GM21717 (cell line): Measurements from ENCODE around the gene OLFML2A.
"Not testable (repeated sequence)": the region's sequence is repeated elsewhere in the genome, so short reads cannot be mapped to it uniquely, and the experiment has no call there.

Experiments
- ATAC-seq: cut with Tn5 transposase; IDR thresholded peaks from one replicate; pipeline ENCODE4 v1.9.1; 2021; ENCODE audit warnings: mild to moderate bottlenecking, moderate library complexity; ENCODE audit not compliant: unreplicated experiment

Gene OLFML2A

DNA sequence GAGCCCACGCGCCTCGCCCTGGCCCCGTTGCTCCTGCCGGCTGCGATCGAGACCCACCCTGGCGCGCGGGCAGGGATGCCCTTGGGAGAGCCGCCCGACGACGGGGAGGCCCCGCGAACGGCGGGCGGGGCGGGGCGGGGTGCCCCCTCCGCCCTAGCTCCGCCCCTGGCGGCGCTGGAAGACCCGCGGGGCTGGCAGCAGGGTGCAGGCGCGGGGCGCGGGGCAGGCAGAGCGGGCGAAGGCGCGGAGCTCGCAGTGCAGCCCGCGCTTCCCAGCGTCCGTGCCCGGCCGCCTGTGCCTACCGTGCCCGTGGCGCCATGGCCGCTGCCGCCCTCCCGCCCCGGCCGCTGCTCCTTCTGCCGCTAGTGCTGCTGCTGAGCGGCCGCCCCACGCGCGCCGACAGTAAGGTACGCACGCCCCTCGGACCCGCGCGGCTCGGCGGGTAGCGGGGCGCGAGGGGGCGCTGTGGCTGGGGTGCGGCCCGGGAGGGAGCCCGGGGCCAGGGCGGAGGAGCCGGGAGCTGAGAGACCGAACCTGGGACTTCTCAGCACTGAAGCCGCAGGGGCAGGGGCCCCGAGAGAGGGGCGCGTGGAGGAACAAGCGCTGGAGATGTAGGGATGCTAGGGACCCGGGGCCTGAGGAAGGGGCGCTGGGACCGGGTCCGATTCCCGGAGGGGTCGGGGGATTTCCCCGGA lies at the start of gene OLFML2A:
Gene OLFML2A (plus strand): TSS at position 180 of the 695 bp plus-strand sequence. CDS start 138 bp downstream, at position 318.
- no peak for ATAC-seq

DNA sequence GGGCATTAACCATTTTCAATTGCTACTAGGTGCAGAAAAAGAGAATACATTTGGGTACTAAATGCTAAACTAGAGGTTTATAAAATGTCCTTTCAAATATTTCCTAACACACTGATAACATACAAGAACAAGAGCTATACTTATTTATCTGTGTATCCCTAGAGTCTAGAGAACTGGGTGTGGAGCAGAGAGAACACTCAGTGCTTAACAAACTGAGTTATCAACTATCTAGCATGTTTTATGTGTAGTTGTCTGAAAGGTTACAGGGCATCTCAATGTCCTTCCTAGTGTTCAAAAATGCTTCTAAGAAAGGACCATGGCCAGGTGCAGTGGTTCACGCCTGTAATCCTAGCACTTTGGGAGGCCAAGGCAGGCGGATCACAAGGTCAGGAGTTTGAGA lies 46.2 kb upstream of the OLFML2A start:
- ATAC-seq = no peak

DNA sequence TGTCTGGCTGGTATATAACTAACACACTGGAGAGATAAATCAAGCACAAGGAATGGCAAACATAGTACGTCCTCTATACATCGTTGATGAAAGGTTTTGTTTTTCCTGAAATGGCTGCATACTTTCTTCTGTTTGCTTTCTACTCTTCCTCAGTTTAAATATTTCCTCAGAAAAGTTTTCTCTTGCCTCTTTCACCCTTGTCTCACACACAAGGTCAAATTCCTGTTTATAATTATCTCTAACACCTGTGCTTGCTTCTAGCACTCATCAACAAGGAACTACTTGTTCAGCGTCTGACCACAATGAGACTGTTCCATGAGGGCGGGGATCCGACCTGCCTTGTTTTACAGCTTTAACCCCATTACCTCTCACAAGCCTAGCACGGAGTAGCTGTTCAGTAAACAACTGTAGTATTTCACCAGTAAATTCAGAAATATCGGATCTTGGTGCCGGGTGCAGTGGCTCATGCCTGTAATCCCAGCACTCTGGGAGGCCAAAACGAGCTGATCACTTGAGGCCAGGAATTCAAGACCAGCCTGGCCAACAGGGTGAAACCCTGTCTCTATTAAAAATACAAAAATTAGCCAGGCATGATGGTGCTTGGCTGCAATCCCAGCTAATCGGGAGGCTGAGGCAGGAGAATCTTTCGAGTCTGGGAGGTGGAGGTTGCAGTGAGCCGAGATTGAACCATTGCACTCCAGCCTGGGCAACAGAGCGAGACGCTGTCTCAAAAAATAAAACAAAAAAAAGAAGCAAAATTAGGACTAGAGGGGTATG lies 42.8 kb upstream of the OLFML2A start:
- no peak for ATAC-seq

DNA sequence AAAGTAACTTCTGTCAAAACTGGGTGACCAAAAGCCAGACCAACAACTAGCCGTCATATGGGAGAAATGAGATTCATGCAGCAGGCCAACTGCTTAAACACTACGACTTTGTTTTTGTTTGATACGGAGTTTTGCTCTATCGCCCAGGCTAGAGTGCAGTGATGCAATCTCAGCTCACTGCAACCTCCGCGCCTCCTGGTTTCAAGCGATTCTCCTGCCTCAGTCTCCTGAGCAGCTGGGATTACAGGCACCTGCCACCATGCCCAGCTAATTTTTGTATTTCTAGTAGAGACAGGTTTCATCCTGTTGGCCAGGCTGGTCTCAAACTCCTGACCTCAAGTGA lies 42.2 kb upstream of the OLFML2A start:
- ATAC-seq = not testable (repeated sequence)

DNA sequence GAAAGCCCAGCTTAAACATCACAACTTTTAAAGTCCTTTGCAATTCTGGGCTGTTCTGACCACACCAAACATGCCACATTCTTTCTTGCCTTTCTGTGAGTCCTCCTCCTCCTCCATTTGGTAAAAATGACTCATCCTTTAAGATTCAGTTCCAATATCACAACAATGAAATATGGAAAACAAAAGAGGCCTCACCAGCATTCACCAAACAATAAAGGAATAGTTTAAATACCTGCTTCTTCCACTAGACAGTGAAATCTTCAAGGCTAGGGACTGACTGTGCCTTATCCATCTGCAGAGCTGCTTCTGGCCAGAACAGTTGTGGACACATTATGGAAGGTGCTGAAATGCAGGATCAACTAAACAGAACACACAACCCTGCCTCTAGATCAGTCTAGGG lies 41.8 kb upstream of the OLFML2A start:
- no peak for ATAC-seq

DNA sequence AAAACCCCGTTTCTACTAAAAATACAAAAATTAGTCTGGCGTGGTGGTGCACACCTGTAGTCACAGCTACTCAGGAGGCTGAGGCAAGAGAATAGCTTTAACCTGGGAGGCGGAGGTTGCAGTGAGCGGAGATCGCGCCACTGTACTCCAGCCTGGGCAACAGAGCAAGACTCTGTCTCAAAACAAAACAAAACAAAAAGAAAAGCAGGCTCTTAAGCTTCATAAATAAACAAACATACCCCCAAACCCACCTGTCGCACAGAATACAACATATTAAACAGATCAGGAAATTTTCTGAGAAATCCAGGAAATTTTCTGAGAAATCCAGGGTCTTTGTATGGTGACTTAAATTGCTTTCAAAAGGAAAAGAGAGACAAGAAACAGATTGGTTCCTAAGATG lies 38.9 kb upstream of the OLFML2A start:
- not testable (repeated sequence) for ATAC-seq

DNA sequence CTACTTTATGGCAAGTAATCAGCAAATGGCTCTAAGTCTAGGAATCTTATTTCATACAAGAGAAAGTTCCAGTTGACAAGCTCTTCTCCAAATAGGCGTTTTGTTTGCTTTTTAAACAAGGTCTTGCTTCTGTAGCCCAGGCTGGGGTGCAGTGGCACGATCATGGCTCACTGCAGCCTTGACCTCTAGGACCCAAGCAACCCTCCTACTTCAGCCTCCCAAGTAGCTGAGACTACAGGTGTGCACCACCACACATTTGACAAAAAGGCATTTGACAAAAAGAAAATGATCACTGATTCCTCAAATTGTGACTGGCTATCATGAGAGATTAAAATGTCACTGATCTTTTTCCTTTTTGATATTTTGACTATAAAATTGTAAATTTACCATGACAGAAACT lies 37.6 kb upstream of the OLFML2A start:
- ATAC-seq = no peak

DNA sequence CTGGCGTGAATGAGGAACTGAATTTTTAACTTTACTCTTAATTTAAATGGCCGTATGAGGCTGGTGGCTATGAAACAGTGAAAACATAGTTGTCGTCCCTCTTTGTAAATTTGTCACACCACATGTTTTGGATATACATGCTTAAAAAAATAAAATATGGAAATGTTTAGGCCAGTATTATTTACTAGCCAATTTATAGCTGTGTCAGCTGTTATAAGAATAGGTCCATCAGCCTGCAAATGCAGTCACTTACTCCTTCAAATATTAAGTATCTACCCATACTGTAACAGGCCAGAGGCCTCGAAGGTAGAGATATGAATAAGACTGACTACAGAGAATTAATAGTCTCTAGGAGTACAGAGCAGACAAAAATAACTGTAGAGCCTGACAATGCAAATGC lies 35.8 kb upstream of the OLFML2A start:
- no peak for ATAC-seq

DNA sequence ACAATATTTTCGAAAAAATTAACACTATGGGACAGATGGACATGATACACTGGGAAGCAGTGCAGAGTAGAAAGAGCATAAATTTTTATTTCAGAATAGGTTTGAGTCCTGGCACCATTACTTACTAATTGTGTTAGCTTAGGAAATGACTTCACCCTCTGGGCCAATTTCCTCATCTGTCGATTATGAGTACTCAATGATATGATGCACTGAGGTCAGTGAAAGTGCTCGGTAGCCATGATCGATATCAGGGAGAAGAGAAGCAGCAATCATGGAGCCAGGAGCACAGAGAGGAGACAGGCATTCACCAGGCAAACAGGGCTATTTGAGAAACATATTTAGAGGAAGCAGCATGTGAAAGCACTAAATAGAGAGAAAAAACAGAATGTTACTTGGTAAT lies 35.3 kb upstream of the OLFML2A start:
- ATAC-seq = no peak

DNA sequence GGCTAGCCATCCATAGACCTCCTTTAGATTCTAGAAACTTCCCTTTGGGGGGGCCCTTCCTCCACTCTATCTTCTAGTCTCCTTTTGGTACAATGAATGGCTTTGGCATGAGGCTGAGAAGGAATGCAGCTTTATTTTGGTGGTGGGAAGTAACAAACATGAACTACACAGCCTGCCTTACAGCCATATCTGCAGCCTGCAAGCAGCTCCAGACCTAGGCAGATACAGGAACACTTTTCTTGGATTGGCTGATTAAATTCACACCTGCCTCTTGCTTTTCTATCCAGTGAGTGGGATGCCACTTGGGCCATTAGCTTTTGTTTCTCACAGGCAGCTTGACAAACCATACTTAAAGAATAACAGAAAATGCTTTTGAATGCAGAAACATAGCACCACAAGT lies 34.0 kb upstream of the OLFML2A start:
- ATAC-seq = no peak

DNA sequence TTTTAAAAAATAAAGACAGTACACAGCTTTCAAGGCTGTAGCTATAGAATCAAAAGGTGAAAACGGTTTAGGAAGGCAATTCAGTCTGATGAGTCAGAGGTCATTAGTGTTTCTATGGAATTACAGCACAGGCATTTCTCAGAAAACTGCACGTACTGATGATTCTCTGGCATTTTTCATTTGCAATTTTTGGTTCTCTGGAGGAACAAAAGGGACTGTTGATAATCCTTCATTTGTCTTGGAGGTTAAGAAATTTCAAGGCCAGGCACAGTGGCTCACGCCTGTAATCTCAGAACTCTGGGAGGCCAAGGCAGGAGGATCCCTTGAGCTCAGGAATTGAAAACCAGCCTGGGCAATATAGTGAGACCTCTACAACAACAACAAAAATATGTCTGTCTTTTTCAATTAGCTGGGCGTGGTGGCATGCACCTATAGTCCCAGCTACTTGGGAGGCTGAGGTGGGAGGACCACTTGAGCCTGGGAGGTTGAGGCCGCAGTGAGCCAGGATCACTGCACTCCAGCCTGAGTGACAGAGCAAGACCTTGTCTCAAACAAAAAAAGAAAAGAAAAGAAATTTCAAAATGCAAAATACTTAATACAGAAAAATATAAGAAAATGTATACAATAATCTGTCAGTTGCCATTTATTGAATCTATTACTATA lies 33.1 kb upstream of the OLFML2A start:
- ATAC-seq = no peak

DNA sequence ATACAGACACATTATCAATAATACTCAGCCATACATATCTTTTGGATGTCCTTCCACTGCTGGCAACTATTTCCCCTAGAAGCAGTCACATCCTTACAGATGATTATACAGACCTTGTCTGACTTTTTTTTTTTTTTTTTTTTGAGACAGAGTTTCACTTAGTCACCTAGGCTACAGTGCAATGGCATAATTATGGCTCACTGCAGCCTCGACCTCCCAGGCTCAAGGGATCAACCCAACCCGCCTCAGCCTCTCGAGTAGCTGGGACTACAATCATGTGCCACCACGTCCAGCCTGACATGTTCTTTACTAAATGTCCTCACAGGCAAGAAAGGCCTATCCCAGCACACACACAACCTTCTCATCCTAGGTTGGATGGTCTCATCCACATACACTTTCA lies 29.9 kb upstream of the OLFML2A start:
- ATAC-seq = no peak

DNA sequence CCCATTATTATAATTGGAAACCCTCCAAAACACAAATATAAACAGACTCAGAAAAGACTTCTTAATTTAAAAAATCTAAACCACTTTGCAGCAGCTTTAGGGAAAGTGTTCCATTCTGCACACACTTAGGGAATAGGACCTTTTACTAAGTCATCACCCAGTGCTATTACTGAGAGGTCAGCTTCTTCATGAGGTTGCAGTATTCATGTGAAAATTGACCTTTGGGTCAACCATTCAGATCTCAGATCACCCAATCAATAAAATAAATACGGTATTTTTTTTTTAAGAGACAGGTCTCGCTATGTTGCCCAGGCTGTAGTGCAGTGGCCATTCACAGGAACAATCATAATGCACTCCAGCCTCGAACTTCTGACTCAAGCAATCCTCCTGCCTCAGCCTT lies 27.6 kb upstream of the OLFML2A start:
- no peak for ATAC-seq

DNA sequence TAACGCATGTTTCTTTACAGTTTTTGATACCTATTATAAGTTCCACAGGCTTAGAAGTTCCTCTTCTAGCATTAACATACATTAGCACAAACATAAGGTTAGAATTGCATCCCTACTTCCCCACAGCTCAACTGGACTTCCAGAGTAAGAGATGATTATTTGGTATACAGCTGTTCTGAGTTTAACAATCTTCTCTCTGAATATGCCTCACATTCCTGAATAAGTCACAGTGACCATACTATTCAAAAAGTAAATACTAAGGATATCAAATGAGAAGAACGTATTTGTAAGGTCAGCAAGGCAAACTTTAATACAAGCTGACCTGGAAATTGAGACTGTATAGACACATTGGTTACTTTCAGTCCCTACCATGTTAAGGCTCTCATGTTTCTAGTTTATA lies 27.2 kb upstream of the OLFML2A start:
- ATAC-seq = no peak

DNA sequence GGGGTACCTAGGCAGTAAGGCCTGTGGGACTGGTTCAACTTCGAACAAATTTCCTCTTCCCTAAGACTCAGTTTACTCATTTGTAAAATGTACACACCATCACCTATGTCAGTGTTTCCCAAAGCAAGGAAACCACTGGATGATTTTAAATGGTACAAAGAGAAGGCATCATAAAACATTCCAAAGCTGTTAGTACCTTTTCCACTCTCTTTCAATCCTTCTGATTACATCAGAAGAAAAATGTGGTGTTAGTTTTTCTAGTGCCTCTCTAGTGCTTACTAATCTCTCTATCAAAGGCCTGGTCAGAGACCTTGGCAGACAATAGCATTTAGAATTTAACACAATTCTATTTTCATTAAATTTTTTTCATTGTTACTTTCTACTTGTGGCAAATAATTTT lies 24.0 kb upstream of the OLFML2A start:
- no peak for ATAC-seq

DNA sequence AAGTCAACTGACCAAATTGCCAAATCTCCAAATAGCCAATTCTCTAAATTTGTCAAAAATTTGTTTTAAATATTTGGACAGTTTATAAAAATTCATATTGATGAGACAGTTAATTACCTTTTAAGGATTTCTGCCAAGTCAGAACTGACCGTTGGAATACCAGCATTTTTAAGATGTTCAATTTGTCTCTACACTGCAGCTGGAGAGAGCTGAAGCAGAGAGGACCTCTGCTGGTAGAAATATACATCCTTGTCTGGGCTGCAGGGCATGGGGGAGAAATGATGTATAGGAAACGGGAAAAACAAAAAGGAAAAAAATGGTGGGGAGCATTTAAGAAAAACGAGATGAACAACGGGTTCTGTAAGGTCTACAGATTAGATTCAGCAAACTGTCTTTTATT lies 22.6 kb upstream of the OLFML2A start:
- no peak for ATAC-seq

DNA sequence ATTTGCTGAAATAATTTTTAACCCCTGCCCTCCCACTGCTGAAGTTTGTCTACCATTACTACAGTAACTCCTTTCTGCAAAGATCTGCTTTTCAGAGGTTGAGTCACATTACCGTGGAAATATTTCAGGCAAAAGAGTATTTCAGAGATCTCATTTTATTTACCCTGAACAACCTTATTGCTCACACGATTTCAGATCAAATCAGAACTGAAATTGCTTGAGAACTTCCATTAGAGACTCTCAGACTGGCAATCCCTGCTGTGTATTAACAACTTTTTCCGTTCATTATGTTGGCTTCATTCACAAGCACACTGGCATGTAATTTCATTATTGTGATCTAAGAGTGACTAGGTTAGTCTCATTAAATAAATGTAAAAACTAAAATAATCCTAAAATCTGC lies 21.9 kb upstream of the OLFML2A start:
- no peak for ATAC-seq

DNA sequence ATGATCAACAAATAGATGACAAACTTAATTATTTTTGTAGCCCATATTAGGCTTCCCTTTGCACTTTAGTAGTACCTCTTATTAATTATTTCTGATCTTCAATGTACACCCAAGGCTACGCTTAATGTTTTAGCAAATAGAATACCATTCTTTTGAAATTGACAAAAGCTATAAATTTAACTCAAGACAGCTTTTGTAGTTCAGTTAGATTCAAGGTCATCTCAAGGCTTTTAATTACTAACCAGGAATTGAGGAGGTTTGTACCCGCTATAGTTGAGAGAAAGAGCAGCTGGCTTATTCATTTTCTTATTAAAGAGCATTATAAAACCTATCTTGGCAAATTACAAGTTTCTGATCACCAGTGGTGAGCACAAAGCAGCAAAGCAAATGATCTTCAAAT lies 20.9 kb upstream of the OLFML2A start:
- ATAC-seq = no peak

DNA sequence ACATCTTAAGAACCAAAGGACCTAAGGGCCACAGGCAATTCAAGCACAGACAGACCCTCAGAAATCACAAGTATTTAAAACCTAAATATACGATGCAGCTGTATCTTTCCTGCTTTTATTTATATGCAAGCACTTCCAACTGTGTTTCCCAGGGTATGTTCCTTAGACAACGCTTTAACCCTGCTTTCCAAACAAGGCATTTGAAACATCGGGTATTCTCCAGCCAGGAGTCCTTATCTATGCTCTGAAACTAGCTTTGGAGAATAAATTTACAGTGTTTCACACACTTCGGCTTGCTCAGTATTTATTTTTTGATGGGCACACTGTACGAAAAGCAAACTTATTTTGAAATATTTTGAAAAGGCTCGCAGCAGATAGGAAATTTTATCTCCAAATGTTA lies 19.3 kb upstream of the OLFML2A start:
- ATAC-seq = no peak

DNA sequence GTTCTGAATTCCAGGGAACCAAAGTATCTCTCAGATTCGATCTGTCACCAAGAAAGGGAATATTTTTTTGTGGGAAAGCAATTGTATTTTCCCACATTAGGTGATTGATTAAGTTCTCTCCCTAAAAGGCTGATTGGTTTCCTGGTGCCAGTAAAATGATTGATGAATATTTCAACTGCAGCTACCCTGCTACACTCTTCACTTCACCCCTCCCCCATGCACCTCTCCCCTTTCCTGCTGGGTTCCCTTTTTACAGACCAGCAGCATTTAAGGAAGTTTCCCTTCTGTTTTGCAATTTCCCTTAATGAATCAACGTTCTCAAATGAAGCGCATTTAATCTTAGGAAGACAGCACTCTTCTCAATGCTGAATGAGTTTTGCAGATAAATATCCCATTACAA lies 18.9 kb upstream of the OLFML2A start:
- no peak for ATAC-seq

DNA sequence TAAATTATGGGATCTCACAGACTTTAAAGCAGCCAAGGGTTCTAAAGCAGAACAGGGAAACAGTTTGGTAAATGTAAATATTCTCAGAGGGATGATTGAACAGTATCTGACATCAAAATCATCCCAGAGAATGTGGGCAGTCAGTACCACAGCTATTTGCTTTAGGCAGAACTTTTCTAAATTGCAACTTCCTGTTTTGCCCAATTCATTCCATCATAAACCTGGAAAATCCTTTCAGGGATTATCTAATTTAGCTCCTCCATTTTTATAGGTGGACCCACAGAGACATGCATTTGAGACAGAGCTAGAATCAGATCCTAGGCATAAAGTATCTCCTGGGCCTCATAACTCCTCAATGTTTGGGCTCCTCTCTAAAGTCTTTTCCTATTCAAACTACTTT lies 18.2 kb upstream of the OLFML2A start:
- ATAC-seq = no peak

DNA sequence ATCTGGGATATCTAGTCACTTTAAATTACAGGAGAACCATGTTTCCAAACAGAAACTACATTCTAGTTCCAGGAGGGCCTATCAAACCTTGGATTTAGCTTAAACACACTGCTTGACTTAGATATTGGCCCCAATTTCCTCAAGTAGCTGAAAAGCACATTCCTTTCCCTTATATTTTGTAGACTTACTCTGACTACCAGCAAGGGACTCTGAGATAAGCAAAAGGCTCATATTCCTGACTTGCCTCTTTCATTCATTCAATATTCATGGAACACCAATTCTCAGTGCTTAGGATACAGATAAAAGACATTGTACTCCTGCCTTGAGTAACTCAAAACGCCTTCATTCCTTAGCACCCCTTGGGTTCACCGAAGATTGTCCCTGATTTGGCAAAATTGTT lies 17.6 kb upstream of the OLFML2A start:
- no peak for ATAC-seq
